ENCODE measurements around the gene GPC3.

Gene GPC3

GRCh38 chrX:133607419-133608348 is 377.7 kb downstream of the GPC3 start:
- H3K4me3 ChIP-seq (ENCODE audit: low read length), result no peak overlapping the region
- no peak for DNase-seq (ENCODE audit: low read depth, low spot score)

GRCh38 chrX:133606990-133607389 is 378.4 kb downstream of the GPC3 start:
- no peak overlapping the region for H3K4me3 ChIP-seq (ENCODE audit: low read length)
- no peak for DNase-seq (ENCODE audit: low read depth, low spot score)

- DNase-seq (ENCODE audit: low read depth, low spot score), result no peak
- H3K4me3 ChIP-seq (ENCODE audit: low read length), result no peak overlapping the region
Observed at GRCh38 chrX:133604801-133605200, 380.6 kb downstream of the GPC3 start.

- no peak for DNase-seq (ENCODE audit: low read depth, low spot score)
- no peak overlapping the region for H3K4me3 ChIP-seq (ENCODE audit: low read length)
Observed at GRCh38 chrX:133602881-133603280, 382.5 kb downstream of the GPC3 start.

- H3K4me3 ChIP-seq (ENCODE audit: low read length), result no peak overlapping the region
- no peak for DNase-seq (ENCODE audit: low read depth, low spot score)
Observed at GRCh38 chrX:133601116-133601515, 384.3 kb downstream of the GPC3 start.

GRCh38 chrX:133600536-133600935 is 384.9 kb downstream of the GPC3 start:
- H3K4me3 ChIP-seq (ENCODE audit: low read length), result no peak overlapping the region
- DNase-seq (ENCODE audit: low read depth, low spot score), result no peak

GRCh38 chrX:133598601-133599335 is 386.6 kb downstream of the GPC3 start:
- DNase-seq (ENCODE audit: low read depth, low spot score), result no peak
- no peak overlapping the region for H3K4me3 ChIP-seq (ENCODE audit: low read length)

GRCh38 chrX:133594156-133594555 is 391.2 kb downstream of the GPC3 start:
- no peak for DNase-seq (ENCODE audit: low read depth, low spot score)
- H3K4me3 ChIP-seq (ENCODE audit: low read length), result no peak overlapping the region

GRCh38 chrX:133593531-133593930 is 391.9 kb downstream of the GPC3 start:
- no peak for DNase-seq (ENCODE audit: low read depth, low spot score)
- H3K4me3 ChIP-seq (ENCODE audit: low read length), result no peak overlapping the region

- no peak for DNase-seq (ENCODE audit: low read depth, low spot score)
- no peak overlapping the region for H3K4me3 ChIP-seq (ENCODE audit: low read length)
Observed at GRCh38 chrX:133590703-133591505, 394.5 kb downstream of the GPC3 start.

GRCh38 chrX:133588827-133589226 is 396.6 kb downstream of the GPC3 start:
- no peak for DNase-seq (ENCODE audit: low read depth, low spot score)
- H3K4me3 ChIP-seq (ENCODE audit: low read length), result no peak overlapping the region

- no peak for DNase-seq (ENCODE audit: low read depth, low spot score)
- H3K4me3 ChIP-seq (ENCODE audit: low read length), result no peak overlapping the region
Observed at GRCh38 chrX:133587818-133588217, 397.6 kb downstream of the GPC3 start.

GRCh38 chrX:133587071-133587470 is 398.3 kb downstream of the GPC3 start:
- DNase-seq (ENCODE audit: low read depth, low spot score), result no peak
- H3K4me3 ChIP-seq (ENCODE audit: low read length), result no peak overlapping the region

- DNase-seq (ENCODE audit: low read depth, low spot score), result no peak
Observed at GRCh38 chrX:133586443-133586842, 399.0 kb downstream of the GPC3 start.

GRCh38 chrX:133583825-133584224 is 401.6 kb downstream of the GPC3 start:
- no peak for DNase-seq (ENCODE audit: low read depth, low spot score)

More at GRCh38 chrX:133586443-133586842, 399.0 kb downstream of the GPC3 start:
- no peak overlapping the region for H3K4me3 ChIP-seq (ENCODE audit: low read length)

GRCh38 chrX:133580625-133581024 is 404.8 kb downstream of the GPC3 start:
- H3K4me3 ChIP-seq (ENCODE audit: low read length), result no peak overlapping the region
- no peak for DNase-seq (ENCODE audit: low read depth, low spot score)

More at GRCh38 chrX:133583825-133584224, 401.6 kb downstream of the GPC3 start:
- H3K4me3 ChIP-seq (ENCODE audit: low read length), result no peak overlapping the region

- no peak for DNase-seq (ENCODE audit: low read depth, low spot score)
- no peak overlapping the region for H3K4me3 ChIP-seq (ENCODE audit: low read length)
Observed at GRCh38 chrX:133579631-133580030, 405.8 kb downstream of the GPC3 start.

- no peak overlapping the region for H3K4me3 ChIP-seq (ENCODE audit: low read length)
Observed at GRCh38 chrX:133576876-133577275, 408.5 kb downstream of the GPC3 start.

GRCh38 chrX:133575501-133576136 is 409.8 kb downstream of the GPC3 start:
- no peak for DNase-seq (ENCODE audit: low read depth, low spot score)
- no peak overlapping the region for H3K4me3 ChIP-seq (ENCODE audit: low read length)

More at GRCh38 chrX:133576876-133577275, 408.5 kb downstream of the GPC3 start:
- no peak for DNase-seq (ENCODE audit: low read depth, low spot score)
